Choroid plexus epithelial cell (primary cell): Measurements from ENCODE around the gene TFF1.

Experiments used
- DNase-seq: peaks from one replicate; pipeline ENCODE4 v3.0.0-alpha.2; 2010; ENCODE audit warnings: low read depth
- H3K4me3 ChIP-seq: 2 replicates; pipeline ENCODE4 v1.5.1; 2011; ENCODE audit warnings: low read depth, mild to moderate bottlenecking, control low read depth, low read length, moderate library complexity
- CTCF ChIP-seq: conservative IDR thresholded peaks from 2 replicates; pipeline ENCODE4 v1.5.1; 2011; ENCODE audit warnings: low read depth, mild to moderate bottlenecking, control low read depth, inconsistent platforms, low read length, moderate library complexity

TFF1 gene

GRCh38 chr21:42350927-42351426, 15.4 kb downstream of the TFF1 start, which contains the start of gene TFF2:
TSS of gene TFF2 (minus strand) at chr21:42350994. CDS start at chr21:42350957, 37 bp downstream.
- DNase-seq = no peak
- TF ChIP-seq CTCF = no peak
- no peak within 1 kb of the TSS for H3K4me3 ChIP-seq

GRCh38 chr21:42350318-42350910, 15.9 kb downstream of the TFF1 start:
- no peak for DNase-seq
- no peak overlapping the region for H3K4me3 ChIP-seq
- no peak for TF ChIP-seq CTCF

- H3K4me3 ChIP-seq = no peak overlapping the region
- no peak for DNase-seq
- no peak for TF ChIP-seq CTCF
These were observed 16.7 kb downstream of the TFF1 start for GRCh38 chr21:42349420-42350317.

- no peak overlapping the region for H3K4me3 ChIP-seq
- no peak for TF ChIP-seq CTCF
These were observed 17.6 kb downstream of the TFF1 start for GRCh38 chr21:42348762-42349161.

GRCh38 chr21:42347601-42348327, 18.6 kb downstream of the TFF1 start:
- TF ChIP-seq CTCF = no peak
- no peak for DNase-seq
- no peak overlapping the region for H3K4me3 ChIP-seq

More at GRCh38 chr21:42348762-42349161, 17.6 kb downstream of the TFF1 start:
- DNase-seq = no peak

GRCh38 chr21:42346866-42347600, 19.3 kb downstream of the TFF1 start:
- no peak overlapping the region for H3K4me3 ChIP-seq
- no peak for DNase-seq
- no peak for TF ChIP-seq CTCF
